Measurements from ENCODE around the gene TPM1. TPM values are rescaled to one million over a fixed set of nuclear protein-coding genes. Genes with fewer than 3 reads are reported as not detected.

TPM1 gene
- total RNA-seq, 1 donor from 2014 or later: 255 TPM

GRCh38 chr15:63004211-63004610, 38.3 kb upstream of the TPM1 start:
- Mint-ChIP-seq H3K36me3 (ENCODE audit: unreplicated experiment) (no peaks in the 10 kb centered on the region), H3K9me3 (ENCODE audit: unreplicated experiment) (no peaks in the 10 kb centered on the region), H3K27ac (ENCODE audit: unreplicated experiment) (no peak overlapping the region), H3K4me1 (ENCODE audit: low read depth, unreplicated experiment) (no peaks in the 10 kb centered on the region), H3K4me3 (ENCODE audit: unreplicated experiment) (no peak overlapping the region), H3K27me3 (ENCODE audit: unreplicated experiment) (peaks cover 4% of the 10 kb centered on the region)
- no peak for DNase-seq
- no peak for TF ChIP-seq CTCF (IDR thresholded peaks at IDR 0.05; ENCODE audit: partially characterized antibody, unreplicated experiment)

- Mint-ChIP-seq H3K9me3 (ENCODE audit: unreplicated experiment) (no peaks in the 10 kb centered on the region), H3K4me1 (ENCODE audit: low read depth, unreplicated experiment) (no peaks in the 10 kb centered on the region), H3K4me3 (ENCODE audit: unreplicated experiment) (no peak overlapping the region), H3K36me3 (ENCODE audit: unreplicated experiment) (no peaks in the 10 kb centered on the region), H3K27me3 (ENCODE audit: unreplicated experiment) (peaks cover 5% of the 10 kb centered on the region), H3K27ac (ENCODE audit: unreplicated experiment) (no peak overlapping the region)
- no peak for TF ChIP-seq CTCF (IDR thresholded peaks at IDR 0.05; ENCODE audit: partially characterized antibody, unreplicated experiment)
- no peak for DNase-seq
Measured at GRCh38 chr15:63006032-63006878, 36.3 kb upstream of the TPM1 start.

GRCh38 chr15:63008333-63009049, 34.1 kb upstream of the TPM1 start:
- no peaks in the 10 kb centered on the region for H3K9me3 Mint-ChIP-seq (ENCODE audit: unreplicated experiment)
- DNase-seq: no peak
- H3K36me3 Mint-ChIP-seq (ENCODE audit: unreplicated experiment): no peaks in the 10 kb centered on the region
- H3K27me3 Mint-ChIP-seq (ENCODE audit: unreplicated experiment): peaks cover 5% of the 10 kb centered on the region
- no peak overlapping the region for H3K4me3 Mint-ChIP-seq (ENCODE audit: unreplicated experiment)
- no peak overlapping the region for H3K27ac Mint-ChIP-seq (ENCODE audit: unreplicated experiment)
- H3K4me1 Mint-ChIP-seq (ENCODE audit: low read depth, unreplicated experiment): no peaks in the 10 kb centered on the region
- no peak for TF ChIP-seq CTCF (IDR thresholded peaks at IDR 0.05; ENCODE audit: partially characterized antibody, unreplicated experiment)

GRCh38 chr15:63010386-63010785, 32.2 kb upstream of the TPM1 start:
- no peaks in the 10 kb centered on the region for H3K9me3 Mint-ChIP-seq (ENCODE audit: unreplicated experiment)
- no peaks in the 10 kb centered on the region for H3K4me1 Mint-ChIP-seq (ENCODE audit: low read depth, unreplicated experiment)
- no peak overlapping the region for H3K4me3 Mint-ChIP-seq (ENCODE audit: unreplicated experiment)
- DNase-seq: no peak
- H3K36me3 Mint-ChIP-seq (ENCODE audit: unreplicated experiment): no peaks in the 10 kb centered on the region
- no peak for TF ChIP-seq CTCF (IDR thresholded peaks at IDR 0.05; ENCODE audit: partially characterized antibody, unreplicated experiment)
- peaks cover 4% of the 10 kb centered on the region for H3K27me3 Mint-ChIP-seq (ENCODE audit: unreplicated experiment)
- no peak overlapping the region for H3K27ac Mint-ChIP-seq (ENCODE audit: unreplicated experiment)

All from glutamatergic neuron (in vitro differentiated cells).